Colon (tissue), 2 donors: ENCODE results near the gene SIN3A.
"Not testable (repeated sequence)": the region's sequence is repeated elsewhere in the genome, so short reads cannot be mapped to it uniquely, and the experiment has no call there.

Experiments used
- FAIRE-seq: peaks from 2 replicates; lab custom pipeline; 2012; peaks lifted over from hg19 to GRCh38; lab: Jason Lieb, UNC
- donor health status: control.
- donor health status: control.

The SIN3A gene

DNA sequence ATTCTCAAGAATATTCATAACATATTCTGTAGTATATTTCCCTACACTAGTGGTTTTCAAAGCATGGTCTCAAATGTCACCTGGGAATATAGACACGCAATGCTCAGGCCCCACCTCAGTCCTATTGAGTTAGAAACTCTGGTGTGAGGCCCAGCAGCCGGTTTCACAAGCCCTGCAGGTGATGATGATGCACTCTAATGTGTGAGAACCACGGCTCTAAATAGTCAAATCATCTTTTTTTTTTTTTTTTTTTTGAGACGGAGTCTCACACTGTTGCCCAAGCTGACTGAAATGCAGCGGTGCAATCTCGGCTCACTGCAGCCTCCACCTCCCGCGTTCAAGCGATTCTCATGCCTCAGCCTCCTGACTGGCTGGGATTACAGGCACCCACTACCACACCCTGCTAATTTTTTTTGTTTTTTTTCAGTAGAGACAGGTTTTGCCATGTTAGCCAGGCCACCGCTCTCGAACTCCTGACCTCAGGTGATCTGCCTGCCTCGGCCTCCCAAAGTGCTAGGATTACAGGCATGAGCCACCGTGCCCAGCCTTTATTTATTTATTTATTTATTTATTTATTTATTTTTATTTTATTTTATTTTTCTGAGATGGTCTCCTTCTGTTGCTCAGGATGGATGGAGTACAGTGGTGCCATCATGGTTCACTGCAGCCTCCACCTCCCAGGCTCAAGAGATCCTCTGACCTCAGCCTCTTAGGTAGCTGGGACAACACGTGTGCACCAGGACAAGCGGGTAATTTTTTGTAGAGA lies 117.7 kb downstream of the SIN3A start:
- FAIRE-seq, result not testable (repeated sequence)

GRCh38 chr15:75332093-75332492 lies 119.4 kb downstream of the SIN3A start:
- not testable (repeated sequence) for FAIRE-seq

GRCh38 chr15:75329571-75329970 lies 121.9 kb downstream of the SIN3A start:
- FAIRE-seq, result no peak

DNA sequence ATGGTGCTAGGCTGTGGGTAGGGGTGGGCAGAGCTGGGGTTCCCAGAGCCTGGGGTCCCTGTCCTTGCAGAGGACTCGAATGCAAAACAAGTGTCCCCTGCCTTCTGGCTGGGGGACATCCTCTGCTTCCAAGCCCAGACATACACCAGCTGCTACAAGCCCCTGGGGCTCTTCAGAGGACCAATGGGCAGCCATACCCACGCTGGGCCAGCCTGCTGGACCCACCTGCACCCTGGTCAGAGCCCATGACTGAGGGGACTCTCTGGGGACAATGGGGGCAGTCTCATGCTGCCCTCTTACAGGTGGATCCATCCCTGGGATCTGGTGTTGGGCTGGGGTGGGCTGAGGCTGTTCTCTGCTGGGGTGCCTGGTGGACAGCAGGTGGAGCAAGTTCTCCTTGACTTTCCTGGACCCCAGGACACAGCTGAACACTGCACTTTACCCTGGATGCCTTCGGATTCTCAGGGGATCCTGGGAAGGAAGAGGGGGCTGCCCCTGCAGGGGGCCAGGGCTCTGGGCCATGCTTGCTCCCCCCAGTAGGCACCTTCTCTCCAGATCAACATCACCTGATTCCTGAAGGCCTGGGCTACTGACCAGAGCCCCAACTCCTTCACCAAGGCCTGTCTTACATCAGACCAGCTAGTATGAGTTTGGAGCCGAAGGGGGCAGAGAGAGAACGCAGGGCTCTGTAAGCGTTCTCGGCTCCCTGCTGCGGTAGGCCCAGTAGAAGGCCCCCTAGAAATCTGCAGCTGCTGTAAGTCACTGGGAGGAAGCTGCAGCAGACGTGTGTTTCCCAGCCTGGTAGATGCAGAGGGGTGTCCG lies 122.8 kb downstream of the SIN3A start:
- no peak for FAIRE-seq

- FAIRE-seq, result no peak
Observed at GRCh38 chr15:75327491-75327890, 124.0 kb downstream of the SIN3A start.

DNA sequence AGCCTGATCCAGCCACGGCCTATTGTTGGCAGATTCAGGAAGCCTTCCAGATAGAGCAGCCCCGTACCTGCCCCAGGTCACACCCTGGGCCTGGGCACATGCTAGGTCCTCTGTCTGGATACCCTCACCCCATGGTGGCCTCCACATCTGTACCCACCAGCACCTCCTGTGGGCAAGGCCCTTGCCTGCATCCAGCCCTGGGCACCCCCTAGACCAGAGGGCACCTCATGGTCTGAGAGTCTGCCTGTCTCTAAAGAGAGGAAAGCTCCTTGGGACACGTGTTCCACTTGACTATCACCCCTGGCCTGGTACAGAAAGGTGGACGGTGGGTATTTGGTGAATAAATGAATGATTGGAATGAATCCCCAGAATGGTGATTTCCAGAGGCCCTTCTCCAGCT lies 124.5 kb downstream of the SIN3A start:
- no peak for FAIRE-seq

DNA sequence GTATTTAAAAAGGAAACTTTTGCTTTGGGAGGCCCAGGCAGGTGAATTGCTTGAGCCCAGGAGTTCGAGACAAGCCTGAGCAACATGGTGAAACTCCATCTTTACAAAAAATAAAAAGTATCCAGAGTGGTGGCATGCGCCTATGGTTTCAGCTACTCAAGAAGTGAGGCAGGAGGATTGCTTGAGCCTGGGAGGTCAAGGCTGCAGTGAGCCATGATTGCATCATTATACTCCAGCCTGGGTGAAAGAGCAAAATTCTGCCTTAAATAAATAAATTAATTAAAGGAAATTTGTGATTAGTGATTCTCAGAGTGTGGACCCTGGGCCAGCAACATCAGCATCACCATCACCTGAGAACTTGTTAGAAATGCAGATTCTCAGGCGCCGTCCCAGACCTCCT lies 125.6 kb downstream of the SIN3A start:
- no peak for FAIRE-seq

- FAIRE-seq, result no peak
Observed at GRCh38 chr15:75321711-75322110, 129.8 kb downstream of the SIN3A start.
